B cell (primary cell): Measurements from ENCODE around the gene ZNF516. TPM values are rescaled to one million over a fixed set of nuclear protein-coding genes. Genes with fewer than 3 reads are reported as not detected.

Source experiments
- ATAC-seq: fragments of 200-7000 bp; cut with Tn5 transposase; one replicate; pipeline ENCODE4 v1.10.0; 2021; ENCODE audit warnings: low read depth, mild to moderate bottlenecking, moderate number of reproducible peaks, moderate library complexity
- CTCF ChIA-PET: fragments of 350-600 bp; sonication (Branson Sonifier 250); formaldehyde crosslinking; loops from one replicate; lab custom pipeline; 2021; ENCODE audit warnings: antibody characterized with exemption, inconsistent platforms; lab: Charles Lee
- POLR2A ChIA-PET: fragments of 350-600 bp; sonication (Branson Sonifier 250); formaldehyde crosslinking; loops from one replicate; lab custom pipeline; 2021; ENCODE audit warnings: antibody characterized with exemption; lab: Charles Lee
- DNase-seq: peaks from one replicate; pipeline ENCODE4 v3.0.0; 2013
- H2AFZ ChIP-seq: 2 replicates; pipeline ENCODE4 v1.6.1; 2012; ENCODE audit warnings: mild to moderate bottlenecking, low read depth, low read length; ENCODE audit not compliant: insufficient read depth, poor library complexity, severe bottlenecking
- H3K27ac ChIP-seq, 2 donors: 1 replicate in 1 of 2; 2 replicates in 1 of 2; pipeline ENCODE4 v1.5.1; 2012 to 2013; ENCODE audit warnings: low read length in 2 of 2, mild to moderate bottlenecking in 2 of 2, moderate library complexity in 1 of 2
- H3K27me3 ChIP-seq, 4 experiments: fragments of 200-600 bp in 1 of 4; sonication (generic) in 1 of 4; replicated peaks in 1 of 4; 1 replicate in 2 of 4; 2 replicates in 2 of 4; pipeline versions ENCODE4 v1.6.1 to v1.7.0; 2013 to 2016; ENCODE audit warnings: low read length in 3 of 4, mild to moderate bottlenecking in 2 of 4, mixed read lengths in 1 of 4, moderate library complexity in 1 of 4; ENCODE audit not compliant: insufficient read depth in 4 of 4, control insufficient read depth in 3 of 4; ENCODE audit errors: control extremely low read depth in 1 of 4
- H3K36me3 ChIP-seq, 2 experiments: replicated peaks in 1 of 2; 1 replicate in 1 of 2; 2 replicates in 1 of 2; pipeline versions ENCODE4 v1.6.1 to v1.7.1; 2013; ENCODE audit warnings: low read length in 1 of 2; ENCODE audit not compliant: insufficient read depth in 2 of 2, control insufficient read depth in 1 of 2; ENCODE audit errors: control extremely low read depth in 1 of 2, extremely low read depth in 1 of 2
- H3K4me1 ChIP-seq, 2 donors: fragments of 200-600 bp in 1 of 2; sonication (generic) in 1 of 2; 1 replicate in 1 of 2; 2 replicates in 1 of 2; pipeline versions ENCODE4 v1.5.1 to v1.6.1; 2013 to 2017; ENCODE audit warnings: low read length in 2 of 2; ENCODE audit not compliant: control insufficient read depth in 2 of 2, insufficient read depth in 2 of 2
- H3K4me2 ChIP-seq: replicated peaks from 2 replicates; pipeline ENCODE3; 2012; ENCODE audit warnings: mild to moderate bottlenecking, low read depth, low read length; ENCODE audit not compliant: poor library complexity, severe bottlenecking
- H3K4me3 ChIP-seq, 5 experiments: fragments of 200-600 bp in 1 of 5; sonication (generic) in 1 of 5; 1 replicate in 3 of 5; 2 replicates in 2 of 5; pipeline versions ENCODE4 v1.5.1 to v1.7.0; 2011 to 2016; ENCODE audit warnings: low read length in 4 of 5, mild to moderate bottlenecking in 4 of 5, low read depth in 2 of 5, control low read depth in 1 of 5, moderate library complexity in 1 of 5; ENCODE audit not compliant: insufficient read depth in 1 of 5; ENCODE audit errors: control extremely low read depth in 1 of 5, extremely low read depth in 1 of 5
- H3K79me2 ChIP-seq: fragments of 200-600 bp; sonication (generic); one replicate; pipeline ENCODE4 v1.6.0; 2016; ENCODE audit warnings: low read length; ENCODE audit not compliant: control insufficient read depth, insufficient read depth
- H3K9ac ChIP-seq: fragments of 200-600 bp; sonication (generic); 2 replicates; pipeline ENCODE4 v1.6.1; 2017; ENCODE audit warnings: mild to moderate bottlenecking, low read length, moderate library complexity
- H3K9me3 ChIP-seq, 3 donors: one replicate each; pipeline versions ENCODE4 v1.6.1 to v1.7.1; 2013; ENCODE audit warnings: low read length in 2 of 3; ENCODE audit not compliant: control insufficient read depth in 2 of 3, insufficient read depth in 1 of 3; ENCODE audit errors: control extremely low read depth in 1 of 3
- H4K20me1 ChIP-seq: 2 replicates; pipeline ENCODE4 v1.6.0; 2012; ENCODE audit warnings: mild to moderate bottlenecking, low read length; ENCODE audit not compliant: insufficient read depth, control insufficient read depth, poor library complexity, severe bottlenecking
- H3K27ac Mint-ChIP-seq: one replicate; pipeline ENCODE4 v1.8.0; 2021; ENCODE audit warnings: mixed read lengths
- H3K27me3 Mint-ChIP-seq: one replicate; pipeline ENCODE4 v1.8.0; 2021; ENCODE audit warnings: mixed read lengths
- H3K4me1 Mint-ChIP-seq: one replicate; pipeline ENCODE4 v1.8.0; 2021; ENCODE audit warnings: mixed read lengths
- H3K4me3 Mint-ChIP-seq: one replicate; pipeline ENCODE4 v1.8.0; 2021; ENCODE audit warnings: mixed read lengths
- H3K9me3 Mint-ChIP-seq: one replicate; pipeline ENCODE4 v1.8.0; 2022; ENCODE audit warnings: mixed read lengths; ENCODE audit not compliant: insufficient read depth
- CTCF ChIP-seq: fragments of 200-600 bp; IDR thresholded peaks from one replicate; pipeline ENCODE4 v1.8.0; 2022; ENCODE audit warnings: antibody characterized with exemption, mild to moderate bottlenecking
- EZH2 ChIP-seq: IDR thresholded peaks from 2 replicates; pipeline ENCODE4 v1.6.1; 2012; ENCODE audit warnings: borderline replicate concordance, low read depth, mild to moderate bottlenecking, moderate library complexity, low read length; ENCODE audit not compliant: insufficient read depth, poor library complexity, severe bottlenecking
- WGBS: methylation state at CpG from one replicate; pipeline ENCODE4 v1.1.5; 2013; ENCODE audit warnings: missing lambda C conversion rate; ENCODE audit not compliant: insufficient coverage; 5-methylcytosine and 5-hydroxymethylcytosine counted together
- intact Hi-C: fragments of 100-400 bp; cut with micrococcal nuclease; formaldehyde crosslinking; loops from one replicate; pipeline ENCODE4 v1.10.0; 2022
- polyA plus RNA-seq: library from polyadenylated mRNA; depleted of rRNA; stranded (reverse); fragments of >200 nt; gene quantifications from 2 replicates; pipeline ENCODE4 v1.2.3, GENCODE V29; 2012
- total RNA-seq, 2 donors: library from RNA; stranded (reverse); fragments of 120-200 nt in 1 of 2; gene quantifications; 1 replicate in 1 of 2; 2 replicates in 1 of 2; pipeline versions ENCODE4 v1.2.3 to v1.2.4, GENCODE V29; 2013 to 2022

ZNF516 gene
- total and polyA plus RNA-seq, 2 donors (not counting 1 experiment from before 2014, with no cell fraction given), result 6.7 to 27.1 TPM

GRCh38 chr18:76486038-76486437 lies 9.0 kb downstream of the ZNF516 start:
- CTCF ChIA-PET, result no interaction called here

More at GRCh38 chr18:76486038-76486437, 9.0 kb downstream of the ZNF516 start:
- Histone ChIP-seq H3K36me3 (peaks cover 0 to 1% of the 10 kb centered on the region in 2 experiments), H4K20me1 (peaks cover 64% of the 10 kb centered on the region), H3K9me3 (no peaks in the 10 kb centered on the region), H3K4me3 (no peak overlapping the region), H3K9ac (no peak overlapping the region), H3K27me3 (peaks cover 0 to 4% (median 0%) of the 10 kb centered on the region in 4 experiments), H3K4me2 (no peak overlapping the region), H3K79me2 (peaks cover 86% of the 10 kb centered on the region), H2AFZ (no peak overlapping the region), H3K27ac (no peak overlapping the region), H3K4me1 (peaks cover 20 to 21% of the 10 kb centered on the region in 2 donors)
- H3K4me1 Mint-ChIP-seq, result peaks cover 41% of the 10 kb centered on the region
- ATAC-seq, result no peak
- no peak overlapping the region for H3K27ac Mint-ChIP-seq
- H3K27me3 Mint-ChIP-seq, result peaks cover 6% of the 10 kb centered on the region
- TF ChIP-seq CTCF (no peak), EZH2 (no peak)
- 83% methylated on average over 1 of the region's 3 CpGs for WGBS
- H3K4me3 Mint-ChIP-seq, result no peak overlapping the region
- POLR2A ChIA-PET, result no interaction called here
- no peaks in the 10 kb centered on the region for H3K9me3 Mint-ChIP-seq
- no peak for DNase-seq
- intact Hi-C loops, result no loop called here
